DMS114 treated with DMSO at 0.1 percent for 48 hours (cell line): Measurements from ENCODE around the gene NCKAP5.

Experiments used
- DNase-seq: peaks from one replicate; lab custom pipeline; 2025; ENCODE audit not compliant: unreplicated experiment; lab: John Stamatoyannopoulos, UW

The NCKAP5 gene

GRCh38 chr2:133433455-133434451 is 134.5 kb downstream of the NCKAP5 start:
- DNase-seq = no peak

- no peak for DNase-seq
These were observed 135.5 kb downstream of the NCKAP5 start for GRCh38 chr2:133432778-133433177.

GRCh38 chr2:133431289-133431688 is 137.0 kb downstream of the NCKAP5 start:
- DNase-seq = no peak

- no peak for DNase-seq
These were observed 141.5 kb downstream of the NCKAP5 start for GRCh38 chr2:133426791-133427190.

GRCh38 chr2:133425612-133426011 is 142.7 kb downstream of the NCKAP5 start:
- DNase-seq = no peak

GRCh38 chr2:133424876-133425275 is 143.4 kb downstream of the NCKAP5 start:
- no peak for DNase-seq

- DNase-seq = no peak
These were observed 145.3 kb downstream of the NCKAP5 start for GRCh38 chr2:133422931-133423351.

GRCh38 chr2:133421516-133422324 is 146.5 kb downstream of the NCKAP5 start:
- no peak for DNase-seq

- DNase-seq = no peak
These were observed 147.5 kb downstream of the NCKAP5 start for GRCh38 chr2:133420788-133421187.

GRCh38 chr2:133418671-133419070 is 149.6 kb downstream of the NCKAP5 start:
- DNase-seq = no peak

- no peak for DNase-seq
These were observed 150.2 kb downstream of the NCKAP5 start for GRCh38 chr2:133418021-133418420.

GRCh38 chr2:133417415-133417814 is 150.8 kb downstream of the NCKAP5 start:
- no peak for DNase-seq

- DNase-seq = no peak
These were observed 151.5 kb downstream of the NCKAP5 start for GRCh38 chr2:133416736-133417135.

- no peak for DNase-seq
These were observed 152.1 kb downstream of the NCKAP5 start for GRCh38 chr2:133416146-133416545.

GRCh38 chr2:133415210-133415876 is 152.9 kb downstream of the NCKAP5 start:
- no peak for DNase-seq

GRCh38 chr2:133414486-133415209 is 153.6 kb downstream of the NCKAP5 start:
- DNase-seq = no peak

GRCh38 chr2:133413863-133414262 is 154.4 kb downstream of the NCKAP5 start:
- no peak for DNase-seq

GRCh38 chr2:133412694-133413093 is 155.6 kb downstream of the NCKAP5 start:
- DNase-seq = no peak

GRCh38 chr2:133411857-133412256 is 156.4 kb downstream of the NCKAP5 start:
- DNase-seq = no peak

- DNase-seq = no peak
These were observed 157.2 kb downstream of the NCKAP5 start for GRCh38 chr2:133411101-133411500.
